H1 (cell line): ENCODE measurements around the gene TSPAN5. TPM values are rescaled to one million over a fixed set of nuclear protein-coding genes. Genes with fewer than 3 reads are reported as not detected.

ENCODE experiments used
- ASH2L ChIP-seq: fragments of 200-600, 300-600 bp; sonication (generic); IDR thresholded peaks from one replicate; pipeline ENCODE4 v1.7.1; 2017; ENCODE audit warnings: low read length
- CTBP2 ChIP-seq: IDR thresholded peaks from 2 replicates; pipeline ENCODE4 v1.7.0; 2011; ENCODE audit warnings: borderline replicate concordance, mild to moderate bottlenecking, moderate library complexity, mixed read lengths, low read length; ENCODE audit not compliant: insufficient read depth, insufficient read length
- EGR1 ChIP-seq: IDR thresholded peaks from 2 replicates; pipeline ENCODE4 v1.6.1; 2011; ENCODE audit warnings: low read depth, low read length, borderline replicate concordance
- KDM4A ChIP-seq: IDR thresholded peaks from one replicate; pipeline ENCODE4 v1.7.1; 2012; ENCODE audit warnings: low read depth, mild to moderate bottlenecking, moderate library complexity, low read length, inconsistent platforms; ENCODE audit not compliant: severe bottlenecking
- KDM5A ChIP-seq: fragments of 200-600 bp; IDR thresholded peaks from 2 replicates; pipeline ENCODE4 v1.7.1; 2012; ENCODE audit warnings: mild to moderate bottlenecking, low read length, inconsistent platforms, mixed read lengths
- RAD21 ChIP-seq, 2 experiments: IDR thresholded peaks in 1 of 2; conservative IDR thresholded peaks in 1 of 2; 2 replicates each; pipeline ENCODE4 v1.6.1; 2011; ENCODE audit warnings: low read depth in 2 of 2, low read length in 2 of 2, improper control_type of control experiment in 1 of 2, inconsistent platforms in 1 of 2, mild to moderate bottlenecking in 1 of 2, moderate library complexity in 1 of 2
- SAP30 ChIP-seq: fragments of 300-600 bp; sonication (generic); IDR thresholded peaks from 2 replicates; pipeline ENCODE4 v1.7.1; 2012; ENCODE audit warnings: low read length, moderate library complexity, mild to moderate bottlenecking, inconsistent platforms; ENCODE audit not compliant: insufficient read depth, insufficient replicate concordance
- SIN3A ChIP-seq, 2 experiments: IDR thresholded peaks in 1 of 2; conservative IDR thresholded peaks in 1 of 2; 2 replicates each; pipeline ENCODE4 v1.6.1; 2011 to 2012; ENCODE audit warnings: low read length in 2 of 2, improper control_type of control experiment in 1 of 2, low read depth in 1 of 2, mild to moderate bottlenecking in 1 of 2
- SIRT6 ChIP-seq: IDR thresholded peaks from one replicate; pipeline ENCODE4 v1.7.1; 2012; ENCODE audit warnings: low read length, inconsistent platforms
- polyA plus RNA-seq, 7 experiments: library from polyadenylated mRNA; depleted of rRNA in 3 of 7; stranded (reverse) in 5 of 7; unstranded in 2 of 7; fragments of >200 nt in 5 of 7; fragments of 200-250 nt in 2 of 7; gene quantifications; 1 replicate in 5 of 7; 2 replicates in 1 of 7; 4 replicates in 1 of 7; pipeline versions ENCODE4 v1.2.1 to v1.2.3, GENCODE V29; 2011 to 2013; ENCODE audit warnings: missing spikeins in 2 of 7, mixed read lengths in 2 of 7
- total RNA-seq: library from RNA; stranded (reverse); fragmentation: NEBNext Ultra II Directional; extraction: Animal tissue kit (Norgen Biotek cat#: 25700); gene quantifications from 2 replicates; pipeline ENCODE4 v1.2.1, GENCODE V29; 2021

TSPAN5 gene
- total and polyA plus RNA-seq, 2 of the 8 experiments (the other 6 are each of a cell fraction or from before 2014, with no cell fraction given), result 17.6 to 21.2 TPM

- TF ChIP-seq RAD21 (IDR thresholded peaks at IDR 0.05 in 1 of 2, conservative IDR thresholded peaks at IDR 0.05 in 1 of 2; ENCODE audit: low read depth in 2 of 2, low read length in 2 of 2) (peak in 1 of 2 experiments; percentile 26; a peak in 2 of 4 replicates), KDM5A (no peak), KDM4A (no peak), SAP30 (peak; percentile 74), EGR1 (no peak), SIN3A (conservative IDR thresholded peaks at IDR 0.05 in 1 of 2, IDR thresholded peaks at IDR 0.05 in 1 of 2; ENCODE audit: low read depth in 1 of 2, low read length in 2 of 2) (no peak), CTBP2 (peak; percentile 36), SIRT6 (no peak), ASH2L (peak; percentile 83)
Measured at GRCh38 chr4:98659106-98659592, 738 bp upstream of the TSPAN5 start (continued).
